Gastroesophageal sphincter (tissue), 3 donors: Measurements from ENCODE around the gene NDUFAF7.

Experiments used
- EP300 ChIP-seq: sonication (generic); formaldehyde crosslinking; IDR thresholded peaks from one replicate; pipeline ENCODE4 v1.6.1; 2017; ENCODE audit warnings: antibody characterized with exemption, mild to moderate bottlenecking
- POLR2AphosphoS5 ChIP-seq: sonication (generic); formaldehyde crosslinking; IDR thresholded peaks from one replicate; pipeline ENCODE4 v1.6.1; 2017; ENCODE audit warnings: antibody characterized with exemption
- TF ChIP-seq, protein P1 (sequence below), 4 experiments: fragments of 200-600 bp in 2 of 4; fragments of 450-650 bp in 2 of 4; sonication (generic) in 1 of 4; IDR thresholded peaks; one replicate each; pipeline ENCODE4 v1.5.1; 2017 to 2019; ENCODE audit warnings: antibody characterized with exemption in 4 of 4, mild to moderate bottlenecking in 2 of 4, moderate library complexity in 2 of 4

DNA sequence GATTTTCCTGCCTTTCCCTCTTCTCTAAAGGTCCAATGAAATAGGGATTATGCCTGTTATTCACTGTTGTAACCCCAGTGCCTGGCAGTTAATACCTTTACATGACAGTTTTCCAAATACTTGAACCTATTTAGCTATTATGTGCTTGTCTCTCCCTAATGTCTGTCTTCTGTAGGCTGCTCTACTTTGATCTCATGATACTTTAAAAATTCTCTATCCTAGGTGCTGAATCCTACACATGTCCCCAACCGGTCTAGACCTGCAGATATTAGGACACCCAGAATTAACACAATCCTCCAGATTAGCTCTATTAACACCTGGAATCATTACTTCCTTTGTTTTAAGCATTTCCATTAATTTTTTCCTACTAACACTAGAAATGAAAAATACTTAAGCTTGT lies 7.4 kb upstream of the NDUFAF7 start:
- TF ChIP-seq, protein P1, sequence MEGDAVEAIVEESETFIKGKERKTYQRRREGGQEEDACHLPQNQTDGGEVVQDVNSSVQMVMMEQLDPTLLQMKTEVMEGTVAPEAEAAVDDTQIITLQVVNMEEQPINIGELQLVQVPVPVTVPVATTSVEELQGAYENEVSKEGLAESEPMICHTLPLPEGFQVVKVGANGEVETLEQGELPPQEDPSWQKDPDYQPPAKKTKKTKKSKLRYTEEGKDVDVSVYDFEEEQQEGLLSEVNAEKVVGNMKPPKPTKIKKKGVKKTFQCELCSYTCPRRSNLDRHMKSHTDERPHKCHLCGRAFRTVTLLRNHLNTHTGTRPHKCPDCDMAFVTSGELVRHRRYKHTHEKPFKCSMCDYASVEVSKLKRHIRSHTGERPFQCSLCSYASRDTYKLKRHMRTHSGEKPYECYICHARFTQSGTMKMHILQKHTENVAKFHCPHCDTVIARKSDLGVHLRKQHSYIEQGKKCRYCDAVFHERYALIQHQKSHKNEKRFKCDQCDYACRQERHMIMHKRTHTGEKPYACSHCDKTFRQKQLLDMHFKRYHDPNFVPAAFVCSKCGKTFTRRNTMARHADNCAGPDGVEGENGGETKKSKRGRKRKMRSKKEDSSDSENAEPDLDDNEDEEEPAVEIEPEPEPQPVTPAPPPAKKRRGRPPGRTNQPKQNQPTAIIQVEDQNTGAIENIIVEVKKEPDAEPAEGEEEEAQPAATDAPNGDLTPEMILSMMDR (IDR thresholded peaks at IDR 0.05), result no peak
- no peak for TF ChIP-seq POLR2AphosphoS5
- no peak for TF ChIP-seq EP300
